Left ventricle myocardium inferior (tissue), 1 donor: ENCODE measurements around the gene TBATA. TPM values are rescaled to one million over a fixed set of nuclear protein-coding genes. Genes with fewer than 3 reads are reported as not detected.

Experiments used
- DNase-seq: peaks from one replicate; pipeline ENCODE4 v3.0.0-alpha.2; 2020
- H3K27ac ChIP-seq: fragments of 200-600 bp; replicated peaks from 2 replicates; pipeline ENCODE4 v1.8.0; 2021
- H3K27me3 ChIP-seq: fragments of 200-600 bp; 2 replicates; pipeline ENCODE4 v1.8.0; 2021; ENCODE audit warnings: low read depth
- H3K36me3 ChIP-seq: fragments of 200-600 bp; 2 replicates; pipeline ENCODE4 v1.8.0; 2021
- H3K4me1 ChIP-seq: fragments of 200-600 bp; 2 replicates; pipeline ENCODE4 v1.8.0; 2021
- H3K4me3 ChIP-seq: fragments of 200-600 bp; 2 replicates; pipeline ENCODE4 v1.8.0; 2021; ENCODE audit warnings: mild to moderate bottlenecking, moderate library complexity
- H3K9me3 ChIP-seq: fragments of 200-600 bp; replicated peaks from 2 replicates; pipeline ENCODE4 v1.8.0; 2021
- intact Hi-C: fragments of 100-400 bp; cut with micrococcal nuclease; formaldehyde crosslinking; loops from one replicate; pipeline ENCODE4 v1.11.0; 2022
- total RNA-seq: library from RNA; stranded (reverse); fragmentation: NEBNext Ultra II Directional; extraction: Animal tissue kit (Norgen Biotek cat#: 25700); gene quantifications from one replicate; pipeline ENCODE4 v1.2.1, GENCODE V29; 2021
- TF ChIP-seq, protein P1 (sequence below): fragments of 200-600 bp; IDR thresholded peaks from 2 replicates; pipeline ENCODE4 v1.8.0; 2021; ENCODE audit warnings: antibody characterized with exemption, mild to moderate bottlenecking, borderline replicate concordance
- donor health status: DM: no; HTN: yes; CAD: no; lungs with severe emphysema.

The TBATA gene
- total RNA-seq, 1 donor from 2014 or later: not detected

DNA sequence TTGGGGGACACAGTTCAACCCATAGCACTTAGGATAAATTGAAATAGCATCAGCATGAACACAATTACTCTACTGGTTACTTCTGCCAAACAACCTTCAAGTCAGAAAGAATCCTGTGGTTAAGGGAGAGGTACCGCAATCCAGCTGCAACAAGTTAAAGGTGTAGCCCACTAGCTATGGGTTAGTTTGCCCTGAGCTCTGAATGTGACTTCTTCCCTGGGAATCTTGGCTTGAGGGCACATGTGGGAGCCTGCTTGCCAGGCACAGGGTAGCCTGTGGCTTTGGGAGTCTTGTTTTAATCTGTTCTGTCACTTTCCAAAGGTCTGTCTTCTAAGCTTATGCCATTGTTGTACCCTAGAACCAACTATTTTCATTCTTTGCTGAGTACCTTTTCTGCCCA is 21.7 kb upstream of the TBATA start:
- intact Hi-C loops: no loop called here
- Histone ChIP-seq H3K4me1 (peaks cover 21% of the 10 kb centered on the region), H3K27ac (no peak overlapping the region), H3K27me3 (no peaks in the 10 kb centered on the region), H3K9me3 (no peaks in the 10 kb centered on the region), H3K4me3 (no peak overlapping the region), H3K36me3 (no peaks in the 10 kb centered on the region)
- TF ChIP-seq, protein P1, sequence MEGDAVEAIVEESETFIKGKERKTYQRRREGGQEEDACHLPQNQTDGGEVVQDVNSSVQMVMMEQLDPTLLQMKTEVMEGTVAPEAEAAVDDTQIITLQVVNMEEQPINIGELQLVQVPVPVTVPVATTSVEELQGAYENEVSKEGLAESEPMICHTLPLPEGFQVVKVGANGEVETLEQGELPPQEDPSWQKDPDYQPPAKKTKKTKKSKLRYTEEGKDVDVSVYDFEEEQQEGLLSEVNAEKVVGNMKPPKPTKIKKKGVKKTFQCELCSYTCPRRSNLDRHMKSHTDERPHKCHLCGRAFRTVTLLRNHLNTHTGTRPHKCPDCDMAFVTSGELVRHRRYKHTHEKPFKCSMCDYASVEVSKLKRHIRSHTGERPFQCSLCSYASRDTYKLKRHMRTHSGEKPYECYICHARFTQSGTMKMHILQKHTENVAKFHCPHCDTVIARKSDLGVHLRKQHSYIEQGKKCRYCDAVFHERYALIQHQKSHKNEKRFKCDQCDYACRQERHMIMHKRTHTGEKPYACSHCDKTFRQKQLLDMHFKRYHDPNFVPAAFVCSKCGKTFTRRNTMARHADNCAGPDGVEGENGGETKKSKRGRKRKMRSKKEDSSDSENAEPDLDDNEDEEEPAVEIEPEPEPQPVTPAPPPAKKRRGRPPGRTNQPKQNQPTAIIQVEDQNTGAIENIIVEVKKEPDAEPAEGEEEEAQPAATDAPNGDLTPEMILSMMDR: no peak
- no peak for DNase-seq

DNA sequence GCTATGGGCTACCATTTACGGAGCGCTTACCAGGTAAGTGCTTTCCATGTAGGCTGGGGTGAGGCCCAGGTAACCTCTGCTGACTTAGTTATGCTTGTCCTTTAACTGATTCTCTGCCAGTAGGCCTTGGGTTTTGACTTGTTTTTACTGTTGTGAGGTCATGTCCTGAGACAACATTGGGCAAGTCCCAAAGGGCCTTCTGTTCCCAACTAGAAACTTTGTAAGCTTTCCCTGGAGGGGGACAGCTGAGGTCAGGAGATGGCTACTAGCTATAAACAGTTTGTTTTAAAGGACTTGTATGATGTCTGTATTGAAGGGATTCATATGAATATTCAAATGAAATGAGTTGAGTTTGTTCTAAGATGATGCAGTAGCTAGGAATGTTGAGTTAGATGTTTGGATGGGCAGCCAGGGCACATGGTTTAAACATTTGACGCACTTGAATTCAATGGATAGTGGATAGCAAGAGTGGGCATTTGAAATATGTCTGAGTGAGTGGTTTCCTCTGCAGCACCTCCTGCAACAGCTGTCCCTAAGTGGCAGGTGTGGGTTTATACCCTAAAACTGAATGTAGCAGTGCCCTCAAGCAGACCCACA is 20.5 kb upstream of the TBATA start:
- Histone ChIP-seq H3K36me3 (no peaks in the 10 kb centered on the region), H3K4me1 (peaks cover 21% of the 10 kb centered on the region), H3K27ac (no peak overlapping the region), H3K9me3 (no peaks in the 10 kb centered on the region), H3K4me3 (no peak overlapping the region), H3K27me3 (no peaks in the 10 kb centered on the region)
- DNase-seq: no peak
- TF ChIP-seq, protein P1: no peak
- intact Hi-C loops: no loop called here

DNA sequence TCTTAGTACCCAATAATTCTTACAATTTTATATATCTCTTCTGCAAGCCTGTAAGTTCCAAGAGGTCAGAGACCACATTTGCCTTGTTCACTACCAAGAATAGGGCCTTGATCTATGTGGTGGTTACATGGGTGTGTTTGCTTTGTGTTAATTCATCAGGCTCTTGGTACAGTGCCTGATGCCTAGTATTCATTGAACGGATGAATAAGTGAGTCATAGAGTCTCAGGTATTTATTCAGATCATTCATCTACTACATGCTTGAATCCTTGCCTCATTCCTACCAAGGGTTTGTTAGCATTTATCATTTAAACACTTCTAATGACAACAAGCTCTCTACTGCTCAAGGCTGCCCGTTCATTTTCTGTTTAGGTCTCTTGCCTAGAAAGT is 19.2 kb upstream of the TBATA start:
- H3K36me3 ChIP-seq: no peaks in the 10 kb centered on the region
- TF ChIP-seq, protein P1: no peak
- no peak overlapping the region for H3K27ac ChIP-seq
- H3K4me3 ChIP-seq: no peak overlapping the region
- H3K9me3 ChIP-seq: no peaks in the 10 kb centered on the region
- H3K27me3 ChIP-seq: no peaks in the 10 kb centered on the region
- peaks cover 21% of the 10 kb centered on the region for H3K4me1 ChIP-seq
- DNase-seq: no peak
- intact Hi-C loops: no loop called here

DNA sequence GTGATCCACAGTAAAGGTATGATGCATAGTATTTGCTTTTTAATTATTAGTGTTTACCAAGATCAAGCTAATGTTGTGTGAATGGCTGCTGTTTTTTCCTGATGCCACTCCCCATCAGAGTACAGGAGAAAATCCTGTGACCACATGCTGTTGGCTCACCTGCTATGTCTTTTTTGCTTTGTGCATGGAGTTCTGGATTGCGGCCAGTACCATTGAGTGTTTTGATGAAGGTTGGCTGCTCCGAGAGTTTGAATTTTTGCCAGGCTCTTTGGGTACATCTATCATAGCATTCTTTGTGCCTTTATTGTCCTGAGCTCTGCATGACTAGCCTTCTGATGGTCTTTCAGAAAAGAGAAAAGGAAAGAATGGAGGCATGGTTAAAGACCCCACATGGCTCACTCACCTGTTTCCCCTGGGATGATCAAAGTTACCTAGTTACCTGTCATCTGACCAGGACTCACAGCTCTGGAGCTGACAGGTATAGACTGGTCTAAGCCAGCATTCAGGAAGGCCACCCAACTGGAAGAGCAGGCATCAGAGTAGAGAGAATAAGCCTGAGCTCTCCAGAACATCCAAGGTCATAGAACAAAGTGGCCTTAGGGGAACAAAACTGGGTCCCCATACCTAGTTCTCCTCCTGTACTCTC is 18.7 kb upstream of the TBATA start:
- no peak overlapping the region for H3K4me3 ChIP-seq
- no peaks in the 10 kb centered on the region for H3K9me3 ChIP-seq
- peaks cover 19% of the 10 kb centered on the region for H3K4me1 ChIP-seq
- no peak overlapping the region for H3K27ac ChIP-seq
- intact Hi-C loops: no loop called here
- H3K27me3 ChIP-seq: peaks cover 4% of the 10 kb centered on the region
- TF ChIP-seq, protein P1: no peak
- no peak for DNase-seq
- no peaks in the 10 kb centered on the region for H3K36me3 ChIP-seq

DNA sequence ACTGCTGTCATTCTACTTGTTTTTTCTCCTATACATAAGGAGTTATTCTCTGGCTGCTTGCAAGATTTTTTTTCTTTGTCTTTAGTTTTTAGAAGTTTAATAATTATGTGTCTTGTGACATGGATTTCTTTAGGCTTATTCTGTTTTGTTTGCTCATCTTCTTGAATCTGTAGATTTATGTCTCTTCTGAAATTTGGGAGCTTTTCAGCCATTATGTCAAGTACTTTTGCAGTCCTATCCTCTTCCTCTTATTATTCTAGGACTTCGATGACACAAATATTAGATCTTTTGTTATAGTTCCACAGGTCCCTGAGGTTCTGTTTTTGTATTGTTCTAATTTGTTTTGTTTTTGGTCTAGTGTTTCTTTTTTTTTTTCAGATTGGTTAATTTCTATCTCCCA is 16.7 kb upstream of the TBATA start:
- intact Hi-C loops: no loop called here
- H3K36me3 ChIP-seq: no peaks in the 10 kb centered on the region

More for the DNA sequence above, 16.7 kb upstream of the TBATA start:
- TF ChIP-seq, protein P1: no peak
- H3K4me3 ChIP-seq: no peak overlapping the region
- peaks cover 14% of the 10 kb centered on the region for H3K4me1 ChIP-seq
- no peak for DNase-seq
- H3K27me3 ChIP-seq: peaks cover 17% of the 10 kb centered on the region
- H3K27ac ChIP-seq: no peak overlapping the region
- H3K9me3 ChIP-seq: no peaks in the 10 kb centered on the region
